ENCODE data around the gene TMEM53. TPM values are rescaled to one million over a fixed set of nuclear protein-coding genes. Genes with fewer than 3 reads are reported as not detected.
"Not testable (repeated sequence)": the region's sequence is repeated elsewhere in the genome, so short reads cannot be mapped to it uniquely, and the experiment has no call there.

Gene TMEM53
- polyA plus RNA-seq, 4 donors = 12.0 to 13.7 (median 13.3) TPM

- DNase-seq (ENCODE audit: low read depth in 4 of 4, low spot score in 3 of 4) = not testable (repeated sequence)
Observed at GRCh38 chr1:44699375-44699774, 25.1 kb upstream of the TMEM53 start.

GRCh38 chr1:44698138-44698537 lies 23.9 kb upstream of the TMEM53 start:
- DNase-seq (ENCODE audit: low read depth in 4 of 4, low spot score in 3 of 4) = no peak

DNA sequence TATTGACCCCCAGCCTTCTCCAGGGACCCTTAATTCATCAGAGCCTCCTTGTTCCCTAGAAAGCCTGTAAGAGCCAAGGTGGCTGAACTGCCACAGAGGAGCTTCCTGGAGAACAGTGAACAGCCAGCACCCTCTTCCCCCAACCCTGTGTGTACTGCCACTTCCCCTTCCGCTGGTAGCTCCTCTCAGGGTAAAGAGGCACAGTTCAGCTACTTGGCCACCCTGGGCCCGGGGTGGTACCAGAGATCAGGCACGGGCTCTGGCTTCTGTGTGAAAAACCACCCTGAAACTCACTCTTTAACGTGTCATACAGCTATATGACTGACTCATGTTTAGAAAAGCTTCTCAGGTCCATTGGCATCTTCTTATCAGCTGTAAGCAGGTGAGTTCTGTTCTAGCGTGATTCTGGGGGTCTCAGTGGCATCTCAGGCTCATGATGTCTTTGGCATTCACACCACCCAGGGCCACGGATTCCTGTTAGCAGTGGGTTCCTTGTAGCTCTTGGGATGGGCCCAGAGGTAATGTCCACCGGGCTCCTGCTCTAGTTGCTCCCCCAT lies 22.6 kb upstream of the TMEM53 start:
- DNase-seq (ENCODE audit: low read depth in 4 of 4, low spot score in 3 of 4) = no peak

GRCh38 chr1:44696101-44696500 lies 21.8 kb upstream of the TMEM53 start:
- no peak for DNase-seq (ENCODE audit: low read depth in 4 of 4, low spot score in 3 of 4)

GRCh38 chr1:44695671-44696070 lies 21.4 kb upstream of the TMEM53 start:
- no peak for DNase-seq (ENCODE audit: low read depth in 4 of 4, low spot score in 3 of 4)

GRCh38 chr1:44694863-44695478 lies 20.7 kb upstream of the TMEM53 start:
- no peak for DNase-seq (ENCODE audit: low read depth in 4 of 4, low spot score in 3 of 4)

- DNase-seq (ENCODE audit: low read depth in 4 of 4, low spot score in 3 of 4) = no peak
Observed at GRCh38 chr1:44693900-44694299, 19.6 kb upstream of the TMEM53 start.

GRCh38 chr1:44693159-44693558 lies 18.9 kb upstream of the TMEM53 start:
- no peak for DNase-seq (ENCODE audit: low read depth in 4 of 4, low spot score in 3 of 4)

GRCh38 chr1:44689447-44689765 lies 15.1 kb upstream of the TMEM53 start:
- no peak for DNase-seq (ENCODE audit: low read depth in 4 of 4, low spot score in 3 of 4)

GRCh38 chr1:44688760-44689446 lies 14.6 kb upstream of the TMEM53 start:
- no peak for DNase-seq (ENCODE audit: low read depth in 4 of 4, low spot score in 3 of 4)

- DNase-seq (ENCODE audit: low read depth in 4 of 4, low spot score in 3 of 4) = no peak
Observed at GRCh38 chr1:44685881-44686280, 11.6 kb upstream of the TMEM53 start.

DNA sequence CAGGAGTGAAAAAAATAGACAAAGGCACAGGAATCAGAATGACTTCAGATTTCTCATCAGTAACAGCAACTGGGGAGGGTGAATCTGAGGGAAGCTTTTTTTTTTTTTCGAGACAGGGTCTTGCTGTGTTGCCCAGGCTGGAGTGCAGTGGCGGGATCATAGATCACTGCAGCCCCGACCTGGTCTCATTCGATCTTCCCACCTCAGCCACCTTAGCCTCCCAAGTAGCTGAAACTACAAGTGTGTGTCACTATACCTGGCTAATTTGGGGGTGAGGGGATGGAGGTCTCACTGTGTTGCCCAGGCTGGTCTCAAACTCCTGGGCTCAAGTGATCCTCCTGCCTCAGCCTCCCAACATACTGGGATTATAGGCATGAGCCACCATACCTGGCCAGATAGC lies 10.9 kb upstream of the TMEM53 start:
- DNase-seq (ENCODE audit: low read depth in 4 of 4, low spot score in 3 of 4) = no peak

DNA sequence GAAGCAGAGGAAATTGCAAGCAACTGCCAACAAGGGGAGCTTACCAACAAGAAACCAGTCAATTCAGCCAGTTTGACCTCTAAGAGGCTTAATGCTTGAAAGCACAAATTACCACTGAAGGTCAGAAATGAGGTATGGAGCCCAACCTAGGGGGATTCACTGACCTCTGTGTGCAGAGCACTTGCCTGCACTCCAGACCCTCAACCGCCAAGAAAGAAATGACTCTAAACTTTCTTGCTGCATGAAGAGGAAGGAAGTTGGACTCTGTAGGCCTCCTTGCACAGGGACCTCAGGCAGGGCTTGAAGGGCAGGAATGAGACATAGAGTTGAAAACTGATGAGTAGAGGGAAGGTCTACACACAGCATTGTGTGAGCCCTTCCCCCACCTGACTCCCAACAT lies 10.2 kb upstream of the TMEM53 start:
- DNase-seq (ENCODE audit: low read depth in 4 of 4, low spot score in 3 of 4) = no peak

- no peak for DNase-seq (ENCODE audit: low read depth in 4 of 4, low spot score in 3 of 4)
Observed at GRCh38 chr1:44682883-44683265, 8.6 kb upstream of the TMEM53 start.

DNA sequence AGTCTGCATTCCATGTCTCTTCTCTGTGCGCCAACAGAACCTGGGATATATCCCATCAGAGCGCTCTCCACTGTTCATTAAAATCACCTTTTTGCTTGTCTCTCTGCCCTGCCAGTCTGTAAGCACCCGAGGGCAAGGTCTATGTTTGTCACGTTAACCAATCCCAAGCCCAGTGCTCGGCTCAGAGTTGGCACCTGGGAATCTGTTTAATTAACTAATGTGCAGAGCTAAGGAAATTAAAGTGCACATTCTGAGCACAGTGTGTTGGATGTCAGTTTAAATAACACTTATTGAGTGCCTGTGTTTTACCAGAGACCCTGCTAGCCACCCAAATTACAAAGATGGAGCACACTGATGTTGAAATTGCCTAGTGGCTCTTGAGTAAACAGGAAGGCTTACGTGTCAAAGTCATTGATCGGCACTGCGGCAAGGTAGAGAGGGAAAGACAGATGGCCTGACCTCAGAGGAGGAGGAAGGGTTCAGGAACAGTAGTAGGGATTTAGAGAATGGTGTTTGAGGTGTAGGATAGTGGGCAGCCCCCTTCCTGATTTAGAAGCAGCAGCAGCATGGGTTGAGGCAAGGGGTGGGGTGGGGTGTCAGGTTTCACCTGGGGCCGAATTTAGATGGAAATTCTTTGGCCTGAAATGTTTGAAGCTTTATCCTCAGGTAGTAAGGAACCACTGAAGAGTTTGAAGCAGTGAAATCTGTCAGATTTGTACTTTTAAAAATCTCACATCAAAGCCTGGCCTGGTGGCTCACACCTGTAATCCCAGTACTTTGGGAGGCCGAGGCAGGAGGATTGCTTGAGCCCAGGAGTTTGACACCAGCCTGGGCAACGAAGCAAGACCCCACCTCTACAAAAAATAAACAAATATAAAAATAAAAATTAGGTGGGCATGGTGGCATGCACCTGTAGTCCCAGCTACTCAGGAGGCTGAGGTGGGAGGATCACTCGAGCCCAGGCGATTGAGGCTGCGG lies 7.9 kb upstream of the TMEM53 start:
- DNase-seq (ENCODE audit: low read depth in 4 of 4, low spot score in 3 of 4) = no peak

- no peak for DNase-seq (ENCODE audit: low read depth in 4 of 4, low spot score in 3 of 4)
Observed at GRCh38 chr1:44679468-44679867, 5.2 kb upstream of the TMEM53 start.

DNA sequence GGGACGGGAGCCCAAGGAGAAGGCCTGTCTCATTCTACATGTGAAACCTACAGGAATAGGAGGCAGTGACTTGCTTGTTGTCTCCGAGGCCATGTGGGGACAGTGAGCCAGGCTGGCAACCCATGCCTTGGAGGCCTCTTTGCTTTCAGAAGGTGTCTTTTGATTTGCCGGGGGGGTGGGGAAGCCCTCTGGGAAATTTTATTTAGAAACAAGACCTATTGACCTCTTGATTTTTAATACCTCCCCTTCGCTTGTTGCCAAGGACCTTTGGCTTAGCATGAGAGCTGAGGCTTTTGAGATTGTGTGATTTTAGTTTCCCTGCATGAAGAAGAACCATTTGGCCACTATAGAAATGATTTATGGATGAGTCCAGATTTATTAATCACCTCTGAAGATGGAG lies 4.3 kb upstream of the TMEM53 start:
- no peak for DNase-seq (ENCODE audit: low read depth in 4 of 4, low spot score in 3 of 4)

- no peak for DNase-seq (ENCODE audit: low read depth in 4 of 4, low spot score in 3 of 4)
Observed at GRCh38 chr1:44678120-44678519, 3.8 kb upstream of the TMEM53 start.

DNA sequence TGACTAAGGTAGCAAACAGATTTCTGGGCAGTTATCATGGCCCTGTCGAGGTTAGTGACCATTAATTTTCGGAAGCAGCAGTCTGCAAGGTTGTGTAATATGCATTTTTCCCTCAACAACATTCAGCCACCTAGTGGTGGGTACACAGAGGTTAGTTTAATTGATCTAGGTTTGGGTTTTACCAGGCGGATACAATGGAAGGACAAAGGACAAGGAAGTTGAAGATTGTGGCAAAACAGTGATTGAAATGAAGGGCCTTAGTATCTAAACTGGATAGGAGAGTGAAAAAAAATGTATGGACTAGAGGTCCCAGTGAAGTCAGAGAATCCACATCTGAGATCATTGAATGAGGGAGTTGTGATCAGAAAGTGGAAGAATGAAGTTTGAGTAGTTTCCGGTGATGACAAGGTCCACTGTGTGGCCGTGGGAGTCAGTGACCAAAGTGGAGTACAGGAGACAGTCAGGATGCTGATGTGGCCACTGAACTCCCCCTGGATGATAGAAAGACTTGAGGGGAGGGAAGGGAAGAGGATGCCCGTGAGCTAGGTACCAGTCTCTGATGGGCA lies 3.0 kb upstream of the TMEM53 start:
- DNase-seq (ENCODE audit: low read depth in 4 of 4, low spot score in 3 of 4) = no peak

- no peak for DNase-seq (ENCODE audit: low read depth in 4 of 4, low spot score in 3 of 4)
Observed at GRCh38 chr1:44676484-44677200, 2.4 kb upstream of the TMEM53 start.

Measured in right renal pelvis (tissue), 4 donors.